NK-92 treated with Interleukin-12 subunit alpha and Interleukin-12 subunit beta, amount 100 ng/mL, for 24 hours (cell line): ENCODE data around the gene NDC1.
"Not testable (repeated sequence)": the region's sequence is repeated elsewhere in the genome, so short reads cannot be mapped to it uniquely, and the experiment has no call there.

ENCODE experiments used
- DNase-seq: peaks from one replicate; lab custom pipeline; 2025; lab: John Stamatoyannopoulos, UW

The NDC1 gene

DNA sequence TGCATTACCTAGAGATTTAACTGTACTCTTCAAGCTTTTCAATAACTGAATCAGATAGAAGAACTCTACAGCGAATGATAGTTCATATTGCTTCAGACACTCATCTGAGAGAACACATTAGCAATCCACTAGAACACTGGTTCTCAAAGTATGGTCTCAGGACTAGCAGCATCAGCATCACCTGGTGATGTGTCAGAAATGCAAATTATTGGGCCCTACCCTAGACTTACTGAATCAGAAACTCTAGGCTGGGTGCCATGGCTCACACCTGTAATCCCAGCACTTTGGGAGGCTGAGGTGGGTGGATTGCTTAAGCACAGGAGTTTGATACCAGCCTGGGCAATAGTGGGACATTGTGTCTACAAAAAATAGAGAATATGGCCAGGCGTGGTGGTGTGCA lies 74.2 kb downstream of the NDC1 start:
- DNase-seq, result no peak

DNA sequence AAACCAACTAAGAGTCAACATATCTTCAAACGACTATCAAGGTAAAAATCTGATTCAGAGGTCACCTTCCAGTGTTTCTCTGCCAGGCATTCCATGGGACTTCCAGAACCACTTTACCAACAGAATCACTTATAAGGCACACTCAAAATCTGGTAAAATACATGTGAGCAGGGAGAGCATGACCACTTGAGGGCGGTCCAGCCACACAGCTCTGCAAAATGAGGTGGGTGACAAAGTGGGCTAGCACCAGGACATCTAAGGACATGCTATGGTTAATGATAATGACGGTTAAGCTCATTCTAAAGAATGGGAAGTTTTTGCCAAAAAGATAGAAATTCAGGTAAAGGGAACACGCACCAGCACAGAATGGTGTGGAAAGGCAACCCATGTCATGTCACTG lies 74.6 kb downstream of the NDC1 start:
- DNase-seq, result no peak

DNA sequence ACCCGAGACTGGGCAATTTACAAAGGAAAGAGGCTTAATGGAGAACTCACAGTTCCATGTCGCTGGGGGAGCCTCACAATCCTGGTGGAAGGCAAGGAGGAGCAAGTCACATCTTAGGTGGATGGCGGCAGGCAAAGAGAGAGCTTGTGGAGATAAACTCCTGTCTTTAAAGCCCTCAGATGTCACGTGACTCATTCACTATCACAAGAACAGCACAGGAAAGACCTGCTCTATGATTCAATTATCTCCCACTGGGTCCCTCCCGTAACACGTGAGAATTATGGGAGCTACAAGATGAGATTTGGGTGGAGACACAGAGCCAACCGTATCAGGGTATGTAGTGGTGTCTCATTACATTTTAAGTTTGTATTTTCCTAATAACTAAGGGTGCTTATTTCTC lies 77.6 kb downstream of the NDC1 start:
- not testable (repeated sequence) for DNase-seq

DNA sequence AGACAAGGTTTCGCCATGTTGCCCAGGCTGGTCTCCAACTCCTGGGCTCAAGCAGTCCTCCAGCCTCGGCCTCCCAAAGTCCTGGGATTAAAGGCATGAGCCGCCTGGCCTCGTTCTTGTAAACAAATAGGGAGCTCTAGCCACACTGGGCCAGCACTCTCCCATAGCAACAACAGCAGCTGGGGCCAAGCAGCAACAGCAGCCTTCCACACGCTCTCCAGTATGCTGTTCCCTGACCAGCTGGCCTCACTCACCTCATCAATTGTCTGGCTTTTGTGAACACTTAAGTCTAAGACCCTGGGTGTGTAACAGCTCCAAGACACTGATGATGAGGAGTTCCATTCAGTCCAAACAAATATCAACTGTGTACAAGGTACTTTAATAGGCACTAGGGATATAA lies 82.2 kb downstream of the NDC1 start:
- DNase-seq, result no peak

DNA sequence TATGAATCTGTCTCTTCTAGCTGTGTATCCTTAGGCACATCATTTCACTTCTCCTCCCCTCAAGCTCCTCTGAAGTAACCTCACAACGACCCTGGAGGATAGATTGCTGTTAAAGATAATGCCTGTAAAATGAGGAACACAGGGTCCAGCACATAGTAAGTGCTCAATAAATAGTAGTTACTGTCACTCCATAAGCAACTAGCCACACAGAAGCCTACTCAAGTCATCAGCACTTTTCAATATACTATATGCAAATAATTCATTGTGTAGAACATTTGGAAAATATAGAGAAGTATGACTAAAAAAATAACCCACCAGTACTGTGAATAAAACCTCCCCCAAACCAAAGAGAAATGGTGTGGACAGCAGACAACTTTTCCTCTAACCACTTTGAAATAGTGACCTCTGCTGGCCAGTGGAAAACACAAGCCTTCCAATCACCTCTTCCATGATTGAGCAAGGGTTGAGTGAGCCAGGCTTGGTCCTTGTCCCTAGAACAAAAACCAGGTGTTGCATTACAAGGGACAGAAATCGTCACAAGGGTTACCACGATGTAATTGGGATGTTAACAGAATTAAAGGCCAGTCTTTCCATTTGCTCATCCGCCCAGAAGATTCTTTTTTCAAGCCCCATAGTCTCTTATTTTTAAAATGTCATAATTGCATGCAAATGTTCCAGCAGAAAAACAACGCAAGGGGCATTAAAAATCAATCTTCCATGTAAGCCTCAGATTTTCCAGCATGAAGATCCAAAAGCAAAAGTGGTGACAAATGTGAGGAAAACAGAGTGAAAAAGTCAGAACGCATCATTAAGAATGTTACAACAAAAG lies 83.4 kb downstream of the NDC1 start:
- DNase-seq, result no peak

DNA sequence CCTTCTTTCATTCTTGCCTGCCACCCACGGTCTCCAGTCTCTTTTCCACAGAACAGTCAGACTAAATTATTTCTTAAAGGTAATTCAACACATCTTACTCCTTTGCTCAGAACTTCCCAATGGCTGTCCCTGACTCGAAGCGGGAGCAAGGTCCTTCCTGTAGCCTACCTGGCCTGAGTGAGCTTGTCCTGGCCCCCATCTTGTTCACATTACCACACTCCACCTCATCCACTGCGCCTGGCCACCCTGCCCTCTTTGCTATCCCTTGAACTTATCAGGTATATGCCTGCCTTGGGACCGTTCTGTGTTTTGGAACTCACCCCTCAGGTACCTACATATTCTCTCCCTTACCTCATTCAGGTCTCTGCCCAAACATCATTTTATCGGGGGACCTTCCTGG lies 85.8 kb downstream of the NDC1 start:
- DNase-seq, result no peak

DNA sequence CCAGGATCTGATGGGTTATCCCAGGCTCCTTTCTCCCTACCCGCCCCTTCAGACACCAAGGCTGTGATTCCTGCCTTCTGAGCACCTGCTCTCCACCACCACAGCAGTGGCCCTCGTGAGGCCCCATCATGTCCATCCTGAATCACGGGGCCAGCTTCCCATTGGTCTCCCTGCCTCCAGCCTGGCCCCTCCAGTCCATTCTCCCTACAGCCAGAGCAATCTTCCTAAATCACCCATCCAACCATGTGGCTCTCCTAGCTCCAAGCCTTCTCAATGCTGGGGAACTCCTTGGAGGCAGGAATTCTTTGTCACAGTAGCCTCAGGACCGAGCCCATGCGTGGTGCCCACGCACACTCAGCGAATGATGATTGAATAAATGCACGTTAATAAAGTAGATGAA lies 90.3 kb downstream of the NDC1 start:
- no peak for DNase-seq

DNA sequence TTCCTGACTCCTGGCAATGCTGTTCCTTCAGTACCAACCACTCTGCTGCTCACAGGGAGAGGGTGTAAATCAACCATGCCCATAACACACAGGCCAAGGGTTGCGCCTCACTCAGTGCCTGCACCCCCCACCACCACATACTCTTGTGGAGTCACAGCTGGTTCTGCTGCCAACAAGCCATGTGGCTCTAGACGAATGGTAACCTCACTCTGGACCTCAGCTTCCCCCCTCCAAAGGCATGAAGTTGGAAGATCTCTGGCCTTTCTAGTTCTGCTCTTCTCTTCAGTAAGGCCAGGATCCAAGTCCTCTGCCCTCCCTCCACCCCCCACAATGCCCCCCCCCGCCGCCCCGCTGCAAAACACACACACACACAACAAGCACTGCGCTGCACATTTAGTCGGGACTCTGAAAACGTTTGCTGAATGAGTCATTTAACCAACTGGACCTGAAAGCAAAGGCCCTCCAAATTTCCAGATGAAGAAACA lies 97.4 kb downstream of the NDC1 start:
- no peak for DNase-seq

DNA sequence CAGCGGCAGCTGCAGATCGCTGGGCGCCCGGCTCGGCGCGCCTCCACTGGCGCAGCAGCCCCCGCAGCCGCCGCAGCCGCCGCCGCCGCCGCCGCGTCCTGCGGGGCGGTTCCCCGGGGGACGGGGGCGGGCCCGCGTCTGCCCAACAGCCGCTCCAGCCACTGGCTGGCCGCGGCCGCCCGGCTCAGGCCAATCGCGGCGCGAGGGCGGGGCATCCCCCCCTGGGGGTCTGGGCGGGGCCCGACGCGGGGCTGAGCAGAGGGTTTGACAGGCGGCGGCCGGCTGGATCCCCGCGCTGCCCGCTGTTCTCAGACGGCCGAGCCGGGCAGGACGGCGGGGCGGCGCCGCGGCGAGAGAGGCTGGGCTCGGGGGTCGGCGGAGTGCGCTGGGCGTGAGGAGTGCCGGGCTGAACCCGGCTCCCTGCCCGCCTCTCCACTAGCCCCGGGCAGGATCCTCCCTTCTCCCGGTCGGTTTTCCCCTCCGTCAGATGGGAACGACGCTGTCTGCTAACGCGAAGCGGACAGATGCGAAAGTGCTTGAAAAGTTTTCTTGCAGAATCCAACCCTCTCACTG lies 98.9 kb downstream of the NDC1 start, which contains the start of gene GLIS1:
GLIS1 (minus strand) TSS at position 56 of the 573 bp plus-strand sequence. CDS start 1,100 bp downstream, outside the sequence.
- no peak for DNase-seq

DNA sequence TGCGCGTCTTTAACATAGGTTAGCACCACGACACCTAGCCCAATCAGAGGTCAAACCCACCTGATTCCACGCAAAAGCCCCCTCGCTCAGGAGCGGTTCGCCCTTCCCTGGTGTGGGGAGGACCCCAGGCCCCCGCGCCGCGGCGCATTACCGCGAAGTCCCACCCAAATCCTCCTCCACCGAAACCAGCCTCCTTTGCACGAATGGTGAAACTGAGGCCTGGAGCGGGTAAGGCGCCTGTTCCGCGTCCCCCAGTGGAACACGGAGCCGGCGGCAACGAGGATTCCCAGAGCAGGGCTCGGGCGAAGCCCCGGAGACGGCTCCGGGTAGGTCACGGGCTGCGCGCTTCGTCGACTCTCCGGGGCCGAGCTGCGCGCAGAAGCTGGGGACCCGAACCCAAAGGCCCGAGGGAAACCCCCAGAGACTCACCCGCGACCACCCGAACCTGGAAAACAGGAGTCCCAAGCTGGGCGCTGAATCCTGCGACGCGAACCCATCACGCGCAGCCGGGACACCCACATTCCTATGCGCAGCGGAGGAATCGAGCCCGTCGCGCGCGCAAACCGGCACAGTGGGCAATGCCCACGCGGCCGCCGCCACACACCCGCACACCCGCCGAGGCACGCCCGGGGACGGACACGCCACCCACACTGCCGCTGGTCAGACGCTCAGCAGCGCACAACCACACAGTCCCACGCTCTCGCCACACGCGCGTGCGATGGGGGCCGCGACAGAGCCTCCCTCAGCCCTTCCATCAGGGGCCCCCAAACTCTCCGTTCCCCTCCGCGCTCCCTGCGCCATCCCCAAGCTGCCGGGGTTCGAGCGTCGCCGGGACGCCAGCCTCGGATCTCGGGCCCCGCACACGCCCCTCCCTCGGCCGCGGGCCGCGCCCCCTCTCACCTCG lies 99.6 kb downstream of the NDC1 start:
- no peak for DNase-seq

DNA sequence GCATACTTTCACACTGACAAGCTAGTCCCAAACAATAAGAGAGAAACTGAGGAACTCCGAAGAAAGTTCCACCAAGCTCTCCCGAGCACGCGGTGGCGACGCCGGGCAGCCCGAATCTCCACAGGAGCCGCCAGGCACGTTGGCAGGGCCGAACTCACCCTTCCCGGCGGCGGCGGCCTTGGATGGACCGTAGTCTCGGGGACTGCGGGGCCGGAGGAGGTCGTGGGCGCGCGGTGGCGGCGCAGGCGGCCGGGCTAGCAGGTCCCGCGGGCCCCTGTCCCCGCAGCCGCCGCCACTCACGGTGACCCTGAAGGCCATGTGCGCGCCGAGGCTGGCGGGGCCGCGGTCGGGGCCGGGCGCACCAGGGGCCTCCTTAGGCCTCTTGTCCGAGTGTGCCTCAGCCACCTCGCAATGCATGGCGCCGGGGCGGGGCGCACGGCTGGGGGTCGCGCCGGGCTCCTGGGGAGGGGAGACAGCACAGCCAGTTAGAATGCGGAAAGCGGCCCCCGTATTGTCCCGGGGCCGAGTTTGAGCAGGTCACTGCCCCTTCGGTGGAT lies 100.4 kb downstream of the NDC1 start:
- DNase-seq, result no peak

DNA sequence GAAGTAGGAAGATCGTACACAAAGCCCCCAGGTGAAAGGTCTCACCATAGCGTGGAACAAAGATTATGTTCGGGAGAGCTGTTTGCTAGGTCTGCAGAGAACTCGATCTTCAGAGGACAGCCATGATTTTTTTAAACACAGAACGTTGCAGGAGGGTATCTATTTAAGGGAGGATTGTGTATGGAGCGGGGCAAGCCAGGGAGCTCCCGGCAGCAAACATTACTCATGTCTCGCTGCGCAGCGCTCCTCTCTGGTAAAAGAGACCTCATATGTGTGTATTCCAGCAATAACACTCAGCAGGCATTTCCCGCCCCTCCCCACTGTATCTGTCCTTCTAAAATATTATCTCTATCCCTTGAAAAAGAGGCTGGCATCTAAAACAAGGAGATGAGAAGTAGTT lies 101.8 kb downstream of the NDC1 start:
- DNase-seq, result no peak

DNA sequence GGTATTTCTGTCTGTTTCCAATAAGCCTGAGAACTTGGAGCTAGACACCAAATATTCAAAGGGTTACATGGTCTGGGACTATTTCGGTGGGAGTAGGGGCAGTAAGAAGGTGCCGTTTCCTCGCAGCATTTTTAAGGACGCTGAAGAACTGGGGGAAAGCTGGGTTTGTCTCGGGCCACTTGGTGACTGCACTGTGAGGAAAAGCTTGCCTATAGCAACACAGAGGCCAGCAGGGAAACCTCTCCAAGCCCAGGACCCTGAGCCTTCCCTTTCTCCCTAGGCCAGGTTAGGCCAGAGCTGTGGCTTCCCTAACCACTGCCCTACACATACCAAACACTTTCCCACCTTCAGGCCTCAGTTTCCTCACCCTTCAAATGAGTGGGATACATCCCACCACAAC lies 102.4 kb downstream of the NDC1 start:
- no peak for DNase-seq

DNA sequence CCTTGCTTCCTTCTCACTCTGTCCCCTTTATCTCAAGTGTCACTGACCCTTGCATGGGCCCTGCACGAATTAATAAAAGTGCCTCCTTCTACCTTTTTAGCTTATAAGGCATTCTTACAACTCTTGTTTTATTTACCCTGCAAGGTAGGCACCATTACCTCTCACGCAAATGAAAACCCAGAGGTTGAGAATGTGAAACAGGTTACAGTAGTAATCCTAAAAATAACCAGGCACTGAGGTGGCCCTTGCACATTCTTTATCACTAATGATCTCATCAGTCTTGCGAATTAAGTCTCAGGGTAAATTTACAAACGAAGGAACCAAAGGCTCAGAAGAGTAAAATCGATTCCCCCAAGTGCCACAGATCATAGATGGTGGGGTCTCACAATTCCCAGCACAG lies 102.8 kb downstream of the NDC1 start:
- no peak for DNase-seq

DNA sequence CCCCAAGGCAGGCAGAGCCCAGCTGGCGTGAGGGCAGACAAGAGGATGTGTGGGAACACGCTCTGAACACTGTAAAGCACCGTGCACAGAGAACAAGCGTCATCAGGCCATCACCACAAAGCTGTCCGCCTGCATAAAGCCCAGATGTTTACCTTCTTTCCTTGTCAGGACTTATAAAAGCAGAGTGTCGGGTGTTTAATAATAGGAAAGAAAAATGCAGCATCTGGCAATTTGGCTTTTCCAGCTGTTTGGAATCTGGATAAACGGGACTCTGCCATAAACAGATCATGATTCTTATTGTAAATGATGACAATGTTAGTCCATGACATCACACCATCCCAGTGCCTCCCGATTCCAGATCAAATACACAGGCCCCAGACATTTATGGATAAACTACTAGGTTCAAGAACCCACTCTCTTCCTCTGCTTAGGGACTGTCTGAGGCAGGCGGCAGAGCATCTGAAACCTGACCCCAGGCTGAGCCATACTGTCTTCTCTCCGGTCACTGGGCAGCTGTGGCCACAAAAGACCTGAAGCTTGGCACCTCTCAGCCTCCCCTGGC lies 103.4 kb downstream of the NDC1 start:
- DNase-seq, result no peak

DNA sequence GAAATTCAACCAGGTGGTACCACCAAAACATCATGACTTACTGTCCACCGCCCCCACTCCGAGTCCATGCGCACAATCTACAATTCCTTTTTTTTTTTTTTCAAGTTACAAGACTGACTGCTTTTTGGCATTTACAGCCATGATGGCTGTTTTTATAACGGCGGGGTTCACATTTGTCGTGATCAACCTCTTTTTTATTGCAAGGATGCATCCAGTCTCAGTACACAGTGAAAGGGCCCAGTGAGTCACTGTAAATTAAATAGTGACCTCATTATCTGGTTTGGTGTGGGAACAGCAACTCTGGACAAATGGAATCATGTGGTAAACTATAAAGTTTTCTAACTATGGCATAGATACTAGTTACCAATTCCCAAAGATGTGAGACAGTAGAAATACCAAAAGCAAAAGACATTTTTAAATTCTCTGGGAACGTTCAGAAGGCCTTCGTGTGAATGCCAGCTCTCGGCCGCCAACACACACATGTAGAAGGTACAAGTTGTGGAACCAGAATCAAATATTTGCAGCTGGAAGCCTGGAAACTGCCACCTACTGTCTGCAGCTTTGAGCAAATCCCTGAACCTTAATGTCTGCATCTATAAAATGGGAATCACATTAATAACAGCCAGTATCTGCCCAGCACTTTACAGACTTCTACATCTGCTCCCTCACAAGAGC lies 104.0 kb downstream of the NDC1 start:
- no peak for DNase-seq

DNA sequence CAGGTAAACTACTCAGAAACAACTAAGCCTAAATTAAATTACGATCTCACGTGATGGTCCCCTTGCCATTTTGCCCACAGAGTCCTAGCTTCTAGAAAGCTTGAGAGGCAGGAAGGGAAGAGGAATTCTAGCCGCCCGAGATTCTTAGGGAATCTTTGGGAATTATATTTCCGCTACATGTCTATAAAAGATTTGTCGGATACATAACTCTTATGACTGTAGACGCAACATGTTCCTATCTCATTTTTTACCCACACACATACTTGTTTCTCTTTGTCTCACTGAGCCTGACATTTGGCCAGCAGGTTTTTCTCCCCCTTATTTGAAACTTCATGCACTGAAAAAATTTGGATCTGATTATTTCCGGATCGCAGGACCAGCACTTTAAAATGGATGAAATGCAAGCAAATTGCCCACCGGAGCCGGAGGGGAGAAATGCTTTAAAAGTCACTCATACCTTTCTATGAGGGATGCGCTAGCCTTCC lies 104.6 kb downstream of the NDC1 start:
- DNase-seq, result no peak

DNA sequence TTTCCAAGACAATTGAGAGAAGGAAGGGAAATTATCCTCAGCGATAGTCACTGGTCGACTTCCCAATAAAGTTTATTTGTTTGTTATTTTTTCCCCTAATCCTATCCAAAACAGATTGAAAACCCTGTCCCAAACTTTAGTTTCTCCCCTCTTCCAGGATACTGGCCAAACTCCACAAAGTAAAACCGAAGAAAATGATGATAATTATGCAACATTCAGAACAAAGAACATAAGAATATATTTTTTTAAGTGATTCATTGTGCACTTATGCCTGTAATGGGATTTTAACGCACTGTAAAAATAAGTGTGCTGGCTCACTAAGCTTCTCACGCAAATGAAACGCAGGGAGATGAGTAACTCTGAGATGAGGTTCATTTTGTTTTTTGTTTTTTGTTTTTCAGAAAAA lies 105.2 kb downstream of the NDC1 start:
- DNase-seq, result no peak

DNA sequence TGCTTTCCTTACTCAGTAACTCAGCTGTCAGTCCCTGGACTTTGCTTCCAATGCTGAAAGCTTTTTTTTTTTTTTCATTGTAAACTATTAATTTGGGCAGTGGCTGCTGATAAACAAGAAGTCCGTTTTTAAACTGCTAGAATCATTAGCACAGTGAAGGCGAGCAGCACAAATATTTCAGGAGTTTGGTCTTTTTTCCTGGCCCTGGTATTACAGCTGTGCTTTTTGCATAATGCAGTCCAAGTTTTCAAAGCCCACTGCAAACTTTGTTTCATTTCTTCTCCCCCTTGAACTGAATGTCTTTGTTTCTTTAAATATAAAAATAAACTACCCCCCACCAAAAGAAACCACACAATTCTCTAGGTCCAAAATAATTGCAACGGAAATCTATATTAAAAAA lies 105.7 kb downstream of the NDC1 start:
- DNase-seq, result no peak

DNA sequence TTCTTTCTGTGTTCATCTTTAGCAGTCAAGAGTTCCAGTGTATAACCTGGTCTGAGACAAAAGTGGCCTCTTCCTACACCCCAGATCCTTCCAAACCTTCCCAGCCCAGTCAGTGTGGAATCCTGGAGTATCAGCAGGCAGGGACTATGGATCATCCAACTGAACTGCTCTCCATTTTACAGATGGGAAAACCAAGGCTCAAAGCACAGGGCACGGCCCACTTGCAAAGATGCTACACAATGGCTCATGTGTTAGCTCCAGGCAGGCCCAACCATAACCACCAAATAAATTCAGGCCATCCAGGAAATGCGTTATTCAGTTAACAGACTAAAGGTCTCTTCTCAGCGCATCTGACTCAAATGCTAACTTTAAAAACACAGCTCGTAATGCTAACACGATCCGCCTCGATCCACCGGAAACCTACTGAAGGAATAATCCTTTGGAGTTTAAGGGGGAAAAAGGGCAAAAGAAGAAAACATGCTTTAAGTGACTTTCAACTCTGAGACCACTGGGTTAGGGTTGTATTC lies 106.3 kb downstream of the NDC1 start:
- no peak for DNase-seq

DNA sequence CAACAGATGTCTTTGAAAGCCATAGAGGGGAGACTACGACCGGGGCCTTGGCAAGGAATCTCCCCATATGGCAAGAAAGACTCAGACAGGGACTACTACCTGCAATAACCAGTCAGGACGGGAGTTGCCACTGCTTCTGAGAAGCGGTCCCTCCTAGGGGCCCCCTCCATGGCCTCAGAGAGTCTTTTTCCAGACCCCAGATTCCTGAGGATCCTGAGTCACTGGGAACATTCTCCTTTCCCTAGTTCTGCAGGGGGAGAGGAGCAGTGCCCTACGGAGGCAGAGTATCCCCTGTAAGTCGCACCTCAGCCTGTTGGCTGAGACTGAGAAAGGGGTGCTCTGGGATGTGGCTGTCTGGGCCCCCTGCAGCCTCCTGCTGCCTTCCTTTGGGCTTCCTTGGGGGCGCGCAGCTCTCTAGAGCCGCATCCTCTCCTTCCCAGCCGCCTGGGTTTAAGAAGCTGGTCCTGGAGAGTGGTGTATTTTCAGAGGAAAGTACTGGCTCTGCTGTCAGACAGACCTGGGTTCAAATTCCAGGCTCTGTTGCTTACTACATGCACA lies 107.0 kb downstream of the NDC1 start:
- no peak for DNase-seq
